Tibial artery (tissue), 4 donors: ENCODE data around the gene NHSL2.

ENCODE experiments used
- DNase-seq, 2 donors: peaks; one replicate each; pipeline ENCODE4 v3.0.0-alpha.2; 2019
- H3K27ac ChIP-seq, 2 donors: fragments of 200-600 bp; sonication (generic) in 1 of 2; 1 replicate in 1 of 2; 2 replicates in 1 of 2; pipeline ENCODE4 v1.5.1; 2018 to 2019; ENCODE audit warnings: mild to moderate bottlenecking in 1 of 2
- H3K27me3 ChIP-seq, 2 donors: fragments of 200-600 bp; sonication (generic) in 1 of 2; one replicate each; pipeline versions ENCODE4 v1.5.1 to v1.6.0; 2016 to 2019
- H3K36me3 ChIP-seq, 3 donors: fragments of 200-600 bp; sonication (generic) in 2 of 3; one replicate each; pipeline ENCODE4 v1.5.1; 2016 to 2019; ENCODE audit warnings: mild to moderate bottlenecking in 2 of 3
- H3K4me1 ChIP-seq, 4 donors: fragments of 200-600 bp; sonication (generic) in 2 of 4; 1 replicate in 3 of 4; 2 replicates in 1 of 4; pipeline ENCODE4 v1.5.1; 2016 to 2019
- H3K4me3 ChIP-seq, 2 donors: fragments of 200-600 bp; sonication (generic) in 1 of 2; 1 replicate in 1 of 2; 2 replicates in 1 of 2; pipeline ENCODE4 v1.5.1; 2018 to 2019; ENCODE audit warnings: mild to moderate bottlenecking in 2 of 2
- H3K9me3 ChIP-seq, 3 donors: fragments of 200-600 bp; sonication (generic) in 1 of 3; one replicate each; pipeline ENCODE4 v1.5.1; 2016 to 2019
- intact Hi-C: fragments of 100-400 bp; cut with DNase I; formaldehyde crosslinking; loops from one replicate; pipeline ENCODE4 v1.15.0; 2023; ENCODE audit warnings: low total_unique reads
- TF ChIP-seq, protein P1 (sequence below), 2 experiments: fragments of 200-600 bp in 1 of 2; fragments of 450-650 bp in 1 of 2; IDR thresholded peaks; one replicate each; pipeline ENCODE4 v1.5.1; 2017 to 2019; ENCODE audit warnings: antibody characterized with exemption in 2 of 2, mild to moderate bottlenecking in 1 of 2, moderate library complexity in 1 of 2

NHSL2 gene

DNA sequence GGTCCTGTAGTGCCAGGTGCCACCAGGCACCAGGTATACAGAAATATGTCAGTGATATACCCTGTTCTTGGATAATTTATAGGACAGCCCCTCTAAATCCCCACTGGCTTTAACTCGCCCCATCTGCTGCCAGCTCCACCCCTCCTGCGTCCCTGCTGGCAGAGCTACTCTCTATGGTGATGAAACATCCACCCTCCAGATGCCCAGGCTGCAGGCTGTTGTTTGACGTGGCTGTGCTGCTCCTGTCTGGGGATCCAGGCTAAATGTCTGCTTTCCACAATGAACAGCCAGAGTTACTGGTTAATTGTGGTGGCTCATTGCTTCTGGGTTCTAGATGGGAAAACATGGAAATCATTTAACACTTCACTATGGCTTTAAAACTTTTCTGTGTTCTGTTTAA is 12.9 kb downstream of the NHSL2 start:
- Histone ChIP-seq H3K27ac (no peak overlapping the region), H3K4me3 (no peak overlapping the region), H3K9me3 (no peaks in the 10 kb centered on the region), H3K27me3 (no peaks in the 10 kb centered on the region), H3K4me1 (no peaks in the 10 kb centered on the region), H3K36me3 (no peaks in the 10 kb centered on the region)
- peak in 1 of 2 donors; percentile 62 for DNase-seq
- intact Hi-C loops = no loop called here
- TF ChIP-seq, protein P1, sequence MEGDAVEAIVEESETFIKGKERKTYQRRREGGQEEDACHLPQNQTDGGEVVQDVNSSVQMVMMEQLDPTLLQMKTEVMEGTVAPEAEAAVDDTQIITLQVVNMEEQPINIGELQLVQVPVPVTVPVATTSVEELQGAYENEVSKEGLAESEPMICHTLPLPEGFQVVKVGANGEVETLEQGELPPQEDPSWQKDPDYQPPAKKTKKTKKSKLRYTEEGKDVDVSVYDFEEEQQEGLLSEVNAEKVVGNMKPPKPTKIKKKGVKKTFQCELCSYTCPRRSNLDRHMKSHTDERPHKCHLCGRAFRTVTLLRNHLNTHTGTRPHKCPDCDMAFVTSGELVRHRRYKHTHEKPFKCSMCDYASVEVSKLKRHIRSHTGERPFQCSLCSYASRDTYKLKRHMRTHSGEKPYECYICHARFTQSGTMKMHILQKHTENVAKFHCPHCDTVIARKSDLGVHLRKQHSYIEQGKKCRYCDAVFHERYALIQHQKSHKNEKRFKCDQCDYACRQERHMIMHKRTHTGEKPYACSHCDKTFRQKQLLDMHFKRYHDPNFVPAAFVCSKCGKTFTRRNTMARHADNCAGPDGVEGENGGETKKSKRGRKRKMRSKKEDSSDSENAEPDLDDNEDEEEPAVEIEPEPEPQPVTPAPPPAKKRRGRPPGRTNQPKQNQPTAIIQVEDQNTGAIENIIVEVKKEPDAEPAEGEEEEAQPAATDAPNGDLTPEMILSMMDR (IDR thresholded peaks at IDR 0.05) = no peak

DNA sequence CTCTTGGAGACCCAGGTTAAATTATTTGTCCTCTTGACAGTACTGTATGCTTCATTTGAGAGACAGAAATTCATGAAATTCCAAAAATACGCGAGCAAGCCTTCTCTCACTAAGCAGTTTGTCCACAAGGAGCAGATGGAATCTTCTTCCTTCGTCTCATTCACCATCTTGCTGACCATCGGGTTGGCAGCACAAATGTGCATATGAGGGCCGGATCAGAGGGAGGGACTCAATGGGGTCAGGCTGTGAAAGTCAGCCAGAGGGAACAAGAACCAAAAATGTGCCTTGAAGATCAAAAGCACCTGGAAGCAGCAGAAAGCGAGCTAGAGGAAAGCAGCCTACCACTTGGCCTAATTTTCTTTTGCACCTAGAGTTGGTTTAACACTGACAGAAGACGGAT is 16.4 kb downstream of the NHSL2 start:
- DNase-seq = no peak
- Histone ChIP-seq H3K4me1 (no peaks in the 10 kb centered on the region), H3K4me3 (no peak overlapping the region), H3K9me3 (no peaks in the 10 kb centered on the region), H3K27ac (no peak overlapping the region), H3K36me3 (no peaks in the 10 kb centered on the region), H3K27me3 (no peaks in the 10 kb centered on the region)
- intact Hi-C loops = no loop called here
- TF ChIP-seq, protein P1 (IDR thresholded peaks at IDR 0.05) = no peak

DNA sequence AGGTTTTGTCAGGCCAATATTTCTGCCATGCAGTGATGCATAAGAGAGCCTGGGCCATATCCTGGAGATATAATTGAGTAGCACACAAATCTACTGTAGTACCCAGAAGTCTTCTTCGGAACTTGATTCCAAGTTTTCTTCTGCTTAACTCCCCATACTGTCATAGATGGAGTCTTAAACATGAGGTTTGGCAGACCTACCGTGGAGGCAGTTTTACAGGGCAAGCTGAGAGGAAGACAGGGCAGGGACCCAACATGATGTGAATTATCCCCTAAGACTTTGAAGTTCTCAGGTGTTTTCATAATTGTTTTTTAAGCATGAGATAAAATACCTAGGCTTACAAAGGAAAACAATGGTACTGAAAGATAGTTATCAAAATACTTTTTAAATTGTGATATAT is 18.2 kb downstream of the NHSL2 start:
- no peak overlapping the region for H3K27ac ChIP-seq
- no peak for DNase-seq
- no peaks in the 10 kb centered on the region for H3K27me3 ChIP-seq
- H3K36me3 ChIP-seq = no peaks in the 10 kb centered on the region
- TF ChIP-seq, protein P1 (IDR thresholded peaks at IDR 0.05) = no peak
- H3K4me3 ChIP-seq = no peak overlapping the region
- H3K4me1 ChIP-seq = no peaks in the 10 kb centered on the region
- intact Hi-C loops = no loop called here
- H3K9me3 ChIP-seq = no peaks in the 10 kb centered on the region

DNA sequence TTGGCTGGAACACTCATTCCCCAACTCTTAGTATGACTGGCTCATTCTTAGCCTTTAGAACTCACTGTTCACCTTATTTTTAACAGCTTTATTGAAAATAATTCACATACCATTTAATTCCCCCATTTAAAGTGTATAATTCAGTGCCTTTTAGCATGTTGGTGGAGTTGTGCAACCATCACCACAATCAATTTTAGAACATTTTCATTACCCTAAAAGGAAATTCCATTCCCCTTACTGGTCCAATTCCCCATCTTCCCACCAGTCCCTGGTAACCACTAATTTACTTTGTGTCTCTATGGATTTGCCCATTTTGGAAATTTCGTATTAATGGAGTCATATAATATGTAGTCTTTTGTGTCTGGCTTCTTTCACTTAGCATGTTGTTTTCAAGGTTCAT is 19.7 kb downstream of the NHSL2 start:
- Histone ChIP-seq H3K9me3 (no peaks in the 10 kb centered on the region), H3K27ac (no peak overlapping the region), H3K27me3 (no peaks in the 10 kb centered on the region), H3K4me3 (no peak overlapping the region), H3K36me3 (no peaks in the 10 kb centered on the region), H3K4me1 (no peaks in the 10 kb centered on the region)
- TF ChIP-seq, protein P1 (IDR thresholded peaks at IDR 0.05) = no peak
- DNase-seq = no peak
- intact Hi-C loops = no loop called here

DNA sequence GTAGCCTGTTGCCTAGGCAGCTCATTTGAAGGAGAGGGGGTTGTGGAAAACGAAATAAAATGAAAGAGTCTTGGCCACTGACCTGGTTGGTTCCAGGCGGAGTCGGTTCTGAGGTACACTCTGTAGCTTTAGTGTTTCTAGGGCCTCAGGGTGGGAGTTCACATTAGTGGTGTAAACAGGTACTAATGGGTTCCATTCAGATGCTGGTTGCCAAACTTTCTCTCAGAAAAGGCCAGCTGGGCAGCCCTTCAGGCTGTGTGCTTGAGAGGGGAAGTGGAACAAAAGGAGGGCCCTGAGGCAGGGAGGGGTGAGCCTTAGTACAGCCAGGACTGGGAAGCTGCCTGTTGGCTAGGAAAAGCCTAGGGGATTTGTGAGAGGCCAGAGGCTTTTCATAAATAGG is 24.8 kb downstream of the NHSL2 start:
- intact Hi-C loops = no loop called here
- no peak overlapping the region for H3K27ac ChIP-seq
- H3K36me3 ChIP-seq = no peaks in the 10 kb centered on the region
- no peaks in the 10 kb centered on the region for H3K27me3 ChIP-seq
- H3K9me3 ChIP-seq = no peaks in the 10 kb centered on the region
- H3K4me3 ChIP-seq = no peak overlapping the region
- TF ChIP-seq, protein P1 (IDR thresholded peaks at IDR 0.05) = no peak
- DNase-seq = peak; percentile 41 to 67
- H3K4me1 ChIP-seq = no peaks in the 10 kb centered on the region

DNA sequence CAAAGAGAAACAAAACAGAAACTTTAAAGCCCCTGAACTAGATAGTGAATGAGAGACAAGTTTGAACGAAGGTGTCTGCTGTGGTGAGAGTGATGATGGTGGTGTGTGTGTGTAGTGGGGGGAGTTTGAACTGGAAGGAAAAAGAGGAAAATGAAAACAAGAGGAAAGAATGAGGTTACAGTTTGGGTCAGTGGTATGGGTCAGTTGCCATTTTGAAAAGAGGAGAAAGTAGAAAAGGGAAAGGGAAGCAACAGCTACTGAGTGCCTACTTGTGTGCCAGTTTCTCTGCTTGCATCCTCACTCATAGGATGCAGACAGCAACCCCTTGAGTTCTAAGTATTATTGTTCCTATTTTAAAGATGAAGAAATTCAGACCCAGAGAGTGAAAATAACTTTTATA is 26.0 kb downstream of the NHSL2 start:
- TF ChIP-seq, protein P1 (IDR thresholded peaks at IDR 0.05) = no peak
- no peaks in the 10 kb centered on the region for H3K9me3 ChIP-seq

More for the DNA sequence above, 26.0 kb downstream of the NHSL2 start:
- Histone ChIP-seq H3K27ac (no peak overlapping the region), H3K4me3 (no peak overlapping the region), H3K36me3 (no peaks in the 10 kb centered on the region), H3K4me1 (no peaks in the 10 kb centered on the region), H3K27me3 (no peaks in the 10 kb centered on the region)
- DNase-seq = no peak
- intact Hi-C loops = no loop called here
